Body of pancreas (tissue), 4 donors: ENCODE data around the gene XPO1. TPM values are rescaled to one million over a fixed set of nuclear protein-coding genes. Genes with fewer than 3 reads are reported as not detected.

Experiments used
- ATAC-seq: fragments of 150-250 bp; one replicate; pipeline ENCODE4 v1.9.1; 2016
- DNase-seq, 4 donors: peaks; one replicate each; pipeline ENCODE4 v3.0.0-alpha.2; 2019
- H3K27ac ChIP-seq, 4 donors: fragments of 200-600 bp; sonication (generic); 1 replicate in 3 of 4; 2 replicates in 1 of 4; pipeline versions ENCODE4 v1.5.1 to v1.6.1; 2016 to 2019; ENCODE audit warnings: mild to moderate bottlenecking in 1 of 4, mixed read lengths in 1 of 4, moderate library complexity in 1 of 4
- H3K27me3 ChIP-seq, 2 donors: fragments of 200-600 bp; sonication (generic); one replicate each; pipeline ENCODE4 v1.6.0; 2016; ENCODE audit warnings: mild to moderate bottlenecking in 1 of 2
- H3K36me3 ChIP-seq, 2 donors: fragments of 200-600 bp; sonication (generic); replicated peaks in 1 of 2; 2 replicates each; pipeline ENCODE4 v1.5.1; 2016; ENCODE audit warnings: low read depth in 2 of 2; ENCODE audit not compliant: insufficient read depth in 1 of 2
- H3K4me1 ChIP-seq: fragments of 200-600 bp; sonication (generic); one replicate; pipeline ENCODE4 v1.6.0; 2016
- H3K4me3 ChIP-seq, 2 donors: fragments of 200-600 bp; sonication (generic); 1 replicate in 1 of 2; 2 replicates in 1 of 2; pipeline ENCODE4 v1.5.1; 2016 to 2019
- H3K9me3 ChIP-seq, 3 donors: fragments of 200-600 bp; sonication (generic); 1 replicate in 2 of 3; 2 replicates in 1 of 3; pipeline ENCODE4 v1.5.1; 2016
- CTCF ChIP-seq, 7 experiments: fragments of 450-650 bp in 4 of 7; fragments of 200-600 bp in 3 of 7; sonication (generic) in 3 of 7; IDR thresholded peaks; one replicate each; pipeline ENCODE4 v1.5.1; 2016 to 2019; ENCODE audit warnings: antibody characterized with exemption in 7 of 7
- POLR2A ChIP-seq, 3 donors: fragments of 450-650 bp; IDR thresholded peaks; one replicate each; pipeline ENCODE4 v1.6.1; 2016; ENCODE audit warnings: antibody characterized with exemption in 3 of 3, mild to moderate bottlenecking in 2 of 3
- WGBS, 2 donors: methylation state at CpG; one replicate each; pipeline ENCODE4 v1.1.5; 2017; 5-methylcytosine and 5-hydroxymethylcytosine counted together
- intact Hi-C: fragments of 100-400 bp; cut with DNase I; formaldehyde crosslinking; loops from one replicate; pipeline ENCODE4 v1.15.1; 2023
- total RNA-seq, 2 donors: library from RNA; depleted of rRNA; stranded (reverse); fragments of >200 nt; gene quantifications; one replicate each; pipeline ENCODE4 v1.1.0, GENCODE V29; 2016

Gene XPO1
- total RNA-seq, 2 donors from 2014 or later = 55.7 to 70.0 TPM

GRCh38 chr2:61536180-61536571, 2.0 kb downstream of the XPO1 start:
- H3K36me3 ChIP-seq = no peaks in the 10 kb centered on the region
- intact Hi-C loops = no loop called here
- no peak for TF ChIP-seq POLR2A (IDR thresholded peaks at IDR 0.05)
- peak in 1 of 7 experiments; percentile 5 for TF ChIP-seq CTCF (IDR thresholded peaks at IDR 0.05)
- H3K9me3 ChIP-seq = no peaks in the 10 kb centered on the region
- peak overlapping the region; percentile 95 to 98 (median 97) for H3K27ac ChIP-seq
- peaks cover 31% of the 10 kb centered on the region for H3K4me1 ChIP-seq
- no peaks in the 10 kb centered on the region for H3K27me3 ChIP-seq
- ATAC-seq (no peak), DNase-seq (no peak)
- WGBS, 2 donors = 1% methylated on average over 9 of the region's 9 CpGs
- peak overlapping the region; percentile 37 to 72 for H3K4me3 ChIP-seq

- Histone ChIP-seq H3K27ac (peak overlapping the region in 3 of 4 donors; percentile 95 to 98 (median 97)), H3K27me3 (no peaks in the 10 kb centered on the region), H3K4me1 (peaks cover 37% of the 10 kb centered on the region), H3K4me3 (peak overlapping the region in 1 of 2 donors; percentile 72), H3K9me3 (no peaks in the 10 kb centered on the region), H3K36me3 (no peaks in the 10 kb centered on the region)
- DNase-seq (no peak), ATAC-seq (no peak)
- WGBS, 2 donors = 14 to 15% methylated on average over 5 of the region's 5 CpGs
- no peak for TF ChIP-seq CTCF (IDR thresholded peaks at IDR 0.05)
- TF ChIP-seq POLR2A (IDR thresholded peaks at IDR 0.05) = no peak
- intact Hi-C loops = no loop called here
Measured at GRCh38 chr2:61535449-61535848, 2.7 kb downstream of the XPO1 start.

- H3K36me3 ChIP-seq = no peaks in the 10 kb centered on the region
- no peak overlapping the region for H3K4me3 ChIP-seq
- WGBS, 2 donors = 28 to 38% methylated on average over 2 of the region's 2 CpGs
- no peaks in the 10 kb centered on the region for H3K27me3 ChIP-seq
- H3K9me3 ChIP-seq = no peaks in the 10 kb centered on the region
- intact Hi-C loops = no loop called here
- peak overlapping the region in 1 of 4 donors; percentile 95 for H3K27ac ChIP-seq
- ATAC-seq (no peak), DNase-seq (no peak)
- TF ChIP-seq POLR2A (IDR thresholded peaks at IDR 0.05) (no peak), CTCF (IDR thresholded peaks at IDR 0.05) (no peak)
- peaks cover 40% of the 10 kb centered on the region for H3K4me1 ChIP-seq
Measured at GRCh38 chr2:61534926-61535325, 3.2 kb downstream of the XPO1 start.

DNA sequence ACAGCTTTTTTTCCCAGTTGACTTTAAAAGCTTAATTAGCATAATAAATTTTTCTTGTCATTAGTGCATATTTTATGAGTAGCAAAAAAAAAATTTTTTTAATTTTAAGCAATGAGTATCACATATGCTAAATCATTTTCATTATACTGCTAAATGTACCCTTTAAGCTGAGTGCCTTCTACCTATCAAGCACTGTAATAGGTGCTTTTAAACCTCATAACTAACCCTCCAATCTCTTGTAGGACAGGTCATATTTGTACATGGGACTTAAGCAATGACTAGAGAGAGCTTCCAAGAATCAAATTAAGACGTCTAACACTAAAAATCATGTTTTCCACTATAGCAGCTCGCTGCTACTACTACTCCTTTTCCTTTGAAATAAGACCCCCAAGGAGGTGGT, 7.4 kb downstream of the XPO1 start:
- 55 to 61% methylated on average over 2 of the region's 2 CpGs for WGBS, 2 donors
- intact Hi-C loops = no loop called here

More for the DNA sequence above, 7.4 kb downstream of the XPO1 start:
- DNase-seq = no peak
- Histone ChIP-seq H3K4me1 (peaks cover 32% of the 10 kb centered on the region), H3K36me3 (no peaks in the 10 kb centered on the region), H3K9me3 (no peaks in the 10 kb centered on the region), H3K27me3 (no peaks in the 10 kb centered on the region), H3K27ac (no peak overlapping the region), H3K4me3 (no peak overlapping the region)
- ATAC-seq = no peak
- no peak for TF ChIP-seq CTCF (IDR thresholded peaks at IDR 0.05)
- no peak for TF ChIP-seq POLR2A (IDR thresholded peaks at IDR 0.05)
